PC-3 (cell line): ENCODE results near the gene KRTAP12-3. TPM values are rescaled to one million over a fixed set of nuclear protein-coding genes. Genes with fewer than 3 reads are reported as not detected.
"Not testable (repeated sequence)": the region's sequence is repeated elsewhere in the genome, so short reads cannot be mapped to it uniquely, and the experiment has no call there.

Experiments used
- ATAC-seq: fragments of 200-7000 bp; cut with Tn5 transposase; 2 replicates; pipeline ENCODE4 v1.9.1; 2020; ENCODE audit warnings: mild to moderate bottlenecking, moderate library complexity
- Bru-seq: library from RNA; stranded (reverse); fragments of 400-500 nt; gene quantifications from one replicate; lab custom pipeline; 2021; lab: Mats Ljungman, UMichigan
- BruChase-seq, 2 experiments: library from RNA; stranded (reverse); fragments of 400-500 nt; gene quantifications; one replicate each; lab custom pipeline; 2021; lab: Mats Ljungman, UMichigan
- BruUV-seq: library from RNA; stranded (reverse); fragments of 400-500 nt; replicated peaks from 2 replicates; lab custom pipeline; 2021; lab: Mats Ljungman, UMichigan
- CTCF ChIA-PET: fragments of 300-600 bp; sonication (Branson Sonifier 250); formaldehyde crosslinking; loops from one replicate; lab custom pipeline; 2022; ENCODE audit warnings: antibody characterized with exemption; lab: Charles Lee
- POLR2A ChIA-PET: fragments of 300-600 bp; sonication (Branson Sonifier 250); formaldehyde crosslinking; loops from one replicate; lab custom pipeline; 2022; ENCODE audit warnings: antibody characterized with exemption; ENCODE audit not compliant: unreplicated experiment; lab: Charles Lee
- DNase-seq: peaks from one replicate; pipeline ENCODE4 v3.0.0-alpha.2; 2015
- H2AFZ ChIP-seq: fragments of 300-600 bp; sonication (generic); 2 replicates; pipeline ENCODE4 v1.6.0; 2016; ENCODE audit warnings: antibody characterized with exemption, low read length
- H3F3A ChIP-seq: fragments of 300-600 bp; sonication (generic); one replicate; pipeline ENCODE4 v1.6.0; 2017; ENCODE audit warnings: antibody characterized with exemption, low read length, control low read depth, mild to moderate bottlenecking; ENCODE audit not compliant: unreplicated experiment
- H3K27ac ChIP-seq: fragments of 300-600 bp; sonication (generic); 2 replicates; pipeline ENCODE4 v1.5.1; 2016; ENCODE audit warnings: mild to moderate bottlenecking, low read length
- H3K27me3 ChIP-seq: fragments of 300-600 bp; sonication (generic); 2 replicates; pipeline ENCODE4 v1.6.1; 2016; ENCODE audit warnings: low read length, mixed read lengths
- H3K36me3 ChIP-seq: fragments of 300-600 bp; sonication (generic); 2 replicates; pipeline ENCODE4 v1.6.1; 2016; ENCODE audit warnings: low read depth, mixed run types, low read length, mixed read lengths
- H3K4me1 ChIP-seq: fragments of 300-600 bp; sonication (generic); 2 replicates; pipeline ENCODE4 v1.5.1; 2016; ENCODE audit warnings: low read length; ENCODE audit not compliant: insufficient read depth
- H3K4me2 ChIP-seq: fragments of 300-600 bp; sonication (generic); 2 replicates; pipeline ENCODE4 v1.6.0; 2016; ENCODE audit warnings: low read length
- H3K4me3 ChIP-seq: fragments of 300-600 bp; sonication (generic); 2 replicates; pipeline ENCODE4 v1.5.1; 2016; ENCODE audit warnings: mild to moderate bottlenecking, low read length, mixed read lengths
- H3K79me2 ChIP-seq: fragments of 300-600 bp; sonication (generic); 2 replicates; pipeline ENCODE4 v1.6.1; 2017; ENCODE audit warnings: low read length, mixed read lengths
- H3K9ac ChIP-seq: fragments of 300-600 bp; sonication (generic); 2 replicates; pipeline ENCODE4 v1.6.0; 2016; ENCODE audit warnings: mild to moderate bottlenecking, low read length
- H3K9me2 ChIP-seq: fragments of 300-600 bp; sonication (generic); replicated peaks from 2 replicates; pipeline ENCODE4 v1.6.1; 2016; ENCODE audit warnings: mixed run types, low read length, mixed read lengths
- H3K9me3 ChIP-seq: fragments of 300-600 bp; sonication (generic); 2 replicates; pipeline ENCODE4 v1.6.1; 2016; ENCODE audit warnings: low read length, mixed read lengths
- H4K20me1 ChIP-seq: fragments of 300-600 bp; sonication (generic); 2 replicates; pipeline ENCODE4 v1.6.1; 2016; ENCODE audit warnings: low read length, mixed read lengths
- CTCF ChIP-seq: fragments of 300-600 bp; sonication (generic); conservative IDR thresholded peaks from 2 replicates; pipeline ENCODE4 v1.5.1; 2017; ENCODE audit warnings: antibody characterized with exemption, low read depth, mild to moderate bottlenecking, low read length
- EZH2 ChIP-seq: fragments of 300-600 bp; sonication (generic); IDR thresholded peaks from one replicate; pipeline ENCODE4 v1.6.1; 2017; ENCODE audit warnings: antibody characterized with exemption, mild to moderate bottlenecking, low read length; ENCODE audit not compliant: unreplicated experiment
- EZH2phosphoT487 ChIP-seq: fragments of 300-600 bp; sonication (generic); IDR thresholded peaks from 2 replicates; pipeline ENCODE4 v1.6.1; 2018; ENCODE audit warnings: mild to moderate bottlenecking, antibody characterized with exemption, low read length, borderline replicate concordance
- intact Hi-C: fragments of 100-400 bp; cut with micrococcal nuclease; formaldehyde crosslinking; loops from 2 replicates; pipeline ENCODE4 v1.9.0; 2023
- long read RNA-seq: library from polyadenylated mRNA; unstranded; transcript quantifications from one replicate; pipeline ENCODE4 v2.0.0, GENCODE V29; 2021; ENCODE audit not compliant: unreplicated experiment
- total RNA-seq: library from RNA; depleted of rRNA; stranded (reverse); fragments of >200 nt; gene quantifications from 2 replicates; pipeline ENCODE4 v1.2.3, GENCODE V29; 2014; rRNA removed

Gene KRTAP12-3, protein sequence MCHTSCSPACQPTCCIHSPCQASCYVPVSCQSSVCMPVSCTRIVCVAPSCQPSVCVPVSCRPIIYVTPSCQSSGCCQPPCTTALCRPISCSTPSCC
- total RNA-seq: not detected in 2 replicates
- Bru-seq, nascent RNA: not detected
- BruChase-seq, experiment 1, labeled RNA remaining after a 6-hour chase: not detected
- not detected for BruChase-seq, experiment 2, labeled RNA remaining after a 2-hour chase
- long read RNA-seq: 0 reads

DNA sequence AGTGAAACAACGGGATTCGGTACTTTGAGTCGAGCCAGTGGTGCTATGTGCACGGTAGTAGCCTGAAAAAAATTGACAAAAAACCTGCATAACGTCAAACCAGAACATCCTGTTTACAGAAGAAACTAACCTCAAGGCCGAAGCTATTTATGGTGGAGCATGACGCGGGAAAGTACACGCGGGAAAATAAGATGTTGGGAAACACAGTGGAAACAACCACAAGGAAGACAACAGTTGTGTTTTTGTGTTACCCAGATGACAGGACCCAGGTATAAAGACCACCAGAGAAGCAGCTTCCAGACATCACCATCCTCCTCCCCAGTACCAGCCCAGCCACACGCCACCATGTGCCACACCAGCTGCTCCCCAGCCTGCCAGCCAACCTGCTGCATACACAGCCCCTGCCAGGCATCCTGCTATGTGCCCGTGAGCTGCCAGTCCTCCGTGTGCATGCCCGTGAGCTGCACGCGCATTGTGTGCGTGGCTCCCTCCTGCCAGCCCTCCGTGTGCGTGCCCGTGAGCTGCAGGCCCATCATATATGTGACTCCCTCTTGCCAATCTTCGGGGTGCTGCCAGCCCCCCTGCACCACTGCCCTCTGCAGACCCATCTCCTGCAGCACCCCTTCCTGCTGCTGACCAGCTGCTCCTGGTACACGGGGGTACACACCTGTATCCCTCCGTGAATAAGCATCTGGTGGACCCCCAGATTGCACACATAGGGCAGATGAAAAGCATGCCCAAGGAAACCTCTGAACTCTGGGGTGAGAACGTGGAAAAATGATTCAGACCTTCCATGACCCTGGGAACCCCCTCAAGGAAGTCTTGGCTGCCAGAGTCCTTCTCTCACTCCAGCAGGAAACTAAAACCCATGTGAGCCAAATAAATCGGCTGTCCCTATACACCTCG is at the start of gene KRTAP12-3:
Gene KRTAP12-3 (plus strand): TSS at position 298 of the 906 bp plus-strand sequence. CDS start 48 bp downstream, at position 346.
- intact Hi-C loops: no loop called here
- POLR2A ChIA-PET: no interaction called here
- Histone ChIP-seq H4K20me1 (no peaks in the 10 kb centered on the region), H3K27me3 (no peaks in the 10 kb centered on the region), H3K79me2 (no peaks in the 10 kb centered on the region), H3K27ac (no peak within 1 kb of the TSS), H3F3A (no peaks in the 10 kb centered on the region), H3K9me2 (no peaks in the 10 kb centered on the region), H3K9ac (no peak within 1 kb of the TSS), H3K4me3 (no peak within 1 kb of the TSS), H2AFZ (no peak within 1 kb of the TSS), H3K4me1 (no peaks in the 10 kb centered on the region), H3K4me2 (no peak within 1 kb of the TSS), H3K36me3 (no peaks in the 10 kb centered on the region), H3K9me3 (0 out of 2 replicates have a peak, but pooled peaks cover 5% of the 10 kb centered on the region)
- TF ChIP-seq EZH2 (no peak), CTCF (no peak), EZH2phosphoT487 (no peak)
- BruUV-seq: no TSS peak
- ATAC-seq (no peak), DNase-seq (no peak)
- CTCF ChIA-PET: no interaction called here

DNA sequence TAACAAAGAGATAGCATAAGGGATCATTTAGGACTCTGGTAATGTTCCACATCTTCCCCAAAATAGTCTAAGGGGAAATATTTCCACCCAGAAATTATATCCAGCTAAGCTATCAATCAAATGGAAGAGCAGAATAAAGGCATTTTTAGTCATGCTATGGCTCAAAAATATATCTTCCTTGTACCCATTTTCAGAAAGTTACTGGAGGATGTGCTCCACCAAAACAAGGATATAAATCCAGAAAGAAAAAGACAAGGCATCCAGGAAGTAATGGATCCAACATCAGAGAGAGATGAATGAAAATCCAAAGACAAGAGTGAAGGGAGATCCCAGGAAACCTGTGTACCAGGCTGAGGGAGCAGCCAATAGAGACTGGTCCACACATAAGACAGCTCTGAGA is 48.5 kb upstream of the KRTAP12-3 start:
- intact Hi-C loops: no loop called here
- no peak for ATAC-seq
- ChIA-PET CTCF (no interaction called here), POLR2A (no interaction called here)
- no peaks in the 10 kb centered on the region for H3K36me3 ChIP-seq
- H4K20me1 ChIP-seq: no peaks in the 10 kb centered on the region
- no peak overlapping the region for H3K4me3 ChIP-seq
- no peak for TF ChIP-seq EZH2phosphoT487
- TF ChIP-seq CTCF: no peak
- no peak for TF ChIP-seq EZH2
- H2AFZ ChIP-seq: no peak overlapping the region
- 0 out of 2 replicates have a peak, but pooled peaks cover 3% of the 10 kb centered on the region for H3K9me3 ChIP-seq
- H3K9ac ChIP-seq: no peak overlapping the region
- no TSS peak for BruUV-seq
- H3K27ac ChIP-seq: no peak overlapping the region
- no peaks in the 10 kb centered on the region for H3K79me2 ChIP-seq
- H3K4me1 ChIP-seq: no peaks in the 10 kb centered on the region
- no peaks in the 10 kb centered on the region for H3F3A ChIP-seq
- H3K4me2 ChIP-seq: no peak overlapping the region
- no peaks in the 10 kb centered on the region for H3K9me2 ChIP-seq
- no peak for DNase-seq
- no peaks in the 10 kb centered on the region for H3K27me3 ChIP-seq

GRCh38 chr21:44610157-44610843 is 47.4 kb upstream of the KRTAP12-3 start:
- BruUV-seq, DNase-seq, ATAC-seq, CTCF ChIA-PET, H4K20me1 ChIP-seq, H3K4me1 ChIP-seq, H3K27ac ChIP-seq, H3F3A ChIP-seq, H3K27me3 ChIP-seq, H3K4me3 ChIP-seq, H3K4me2 ChIP-seq, H3K79me2 ChIP-seq, H3K9me2 ChIP-seq, H3K9ac ChIP-seq, H3K36me3 ChIP-seq, H3K9me3 ChIP-seq, intact Hi-C loops, H2AFZ ChIP-seq, POLR2A ChIA-PET: not testable (repeated sequence)
